Measurements from ENCODE around the gene PAQR5.
A peak's percentile ranks its signal among the peaks of the same experiment; 100 is the strongest.

The PAQR5 gene

GRCh38 chr15:69452692-69453521 is 154.2 kb downstream of the PAQR5 start, which contains the start of gene RPLP1:
RPLP1 (plus strand) TSS chr15:69452818; CDS start chr15:69452949, 131 bp downstream.
- TF ChIP-seq POLR2A (IDR thresholded peaks at IDR 0.05; ENCODE audit: extremely low read depth, insufficient read length) = peak; percentile 100
- peak; percentile 82 for TF ChIP-seq MAX (IDR thresholded peaks at IDR 0.05; ENCODE audit: low read depth, low read length)
- peak; percentile 89 for TF ChIP-seq MYC (IDR thresholded peaks at IDR 0.05; ENCODE audit: low read depth, low read length)
- TF ChIP-seq CTCF (IDR thresholded peaks at IDR 0.05; ENCODE audit: low read depth, low read length) = no peak
- H3K4me3 ChIP-seq (ENCODE audit: low read depth, low read length) = peak within 1 kb of the TSS; percentile 90
- peak; percentile 96 for DNase-seq (ENCODE audit: low read depth)

- peak overlapping the region; percentile 90 for H3K4me3 ChIP-seq (ENCODE audit: low read depth, low read length)
- peak; percentile 14 for DNase-seq (ENCODE audit: low read depth)
- TF ChIP-seq MAX (IDR thresholded peaks at IDR 0.05; ENCODE audit: low read depth, low read length) = no peak
Measured at GRCh38 chr15:69454953-69455352, 156.2 kb downstream of the PAQR5 start.

- peak overlapping the region; percentile 90 for H3K4me3 ChIP-seq (ENCODE audit: low read depth, low read length)
- TF ChIP-seq MYC (IDR thresholded peaks at IDR 0.05; ENCODE audit: low read depth, low read length) (no peak), MAX (IDR thresholded peaks at IDR 0.05; ENCODE audit: low read depth, low read length) (no peak), POLR2A (IDR thresholded peaks at IDR 0.05; ENCODE audit: extremely low read depth, insufficient read length) (no peak), CTCF (IDR thresholded peaks at IDR 0.05; ENCODE audit: low read depth, low read length) (no peak)
- DNase-seq (ENCODE audit: low read depth) = peak; percentile 23
Measured at GRCh38 chr15:69456208-69457166, 157.8 kb downstream of the PAQR5 start.

Measured in NB4 (cell line).